Smooth muscle cell of the brain vasculature (primary cell): ENCODE data around the gene RETN.
"Not testable (repeated sequence)": the region's sequence is repeated elsewhere in the genome, so short reads cannot be mapped to it uniquely, and the experiment has no call there.

Experiments
- DNase-seq: peaks from one replicate; pipeline ENCODE4 v3.0.0-alpha.2; 2012; ENCODE audit warnings: low read depth, low spot score

Gene RETN

DNA sequence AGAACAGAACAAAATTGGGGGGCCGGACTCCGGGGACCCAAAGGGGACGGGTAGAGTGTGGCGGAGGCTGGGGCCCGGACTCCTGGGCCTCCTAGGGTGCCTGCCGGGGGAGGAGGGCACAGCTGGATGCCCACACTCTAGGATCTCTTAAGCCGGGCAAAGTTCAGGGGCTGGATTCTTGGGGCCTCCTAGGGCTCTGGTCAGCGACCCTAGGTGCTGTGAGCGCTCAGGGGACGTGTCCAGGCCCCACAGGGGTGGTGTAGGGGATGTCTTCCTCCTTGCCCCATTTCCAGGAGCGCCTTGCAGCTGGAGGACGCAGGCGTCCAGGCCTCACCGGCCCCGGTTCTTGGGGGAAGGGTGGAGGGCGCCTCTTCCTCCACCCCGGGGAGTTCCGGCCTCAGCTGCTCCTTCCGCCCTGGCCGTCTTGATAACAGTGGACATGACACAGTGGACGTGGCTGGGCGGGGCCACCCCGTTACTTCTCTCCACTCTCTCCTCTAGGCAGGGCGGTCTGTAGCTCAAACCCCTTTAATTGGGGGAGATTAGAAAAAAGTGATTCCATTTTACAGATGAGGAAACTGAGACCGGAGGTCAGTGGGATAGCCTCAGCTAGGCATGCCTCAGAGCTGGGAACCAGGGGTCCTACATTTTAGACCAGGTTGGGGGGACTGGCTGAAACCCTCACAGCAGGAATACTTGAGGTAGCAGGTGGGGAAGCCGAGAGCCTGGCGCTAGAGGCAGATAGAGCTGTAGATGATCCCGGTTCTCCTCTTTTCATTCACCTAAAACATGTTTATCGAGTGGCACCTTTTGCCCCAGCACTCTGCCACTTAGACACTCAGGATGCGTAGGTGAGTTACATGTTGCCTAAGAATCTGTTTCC lies 31.2 kb upstream of the RETN start:
- DNase-seq, result no peak

DNA sequence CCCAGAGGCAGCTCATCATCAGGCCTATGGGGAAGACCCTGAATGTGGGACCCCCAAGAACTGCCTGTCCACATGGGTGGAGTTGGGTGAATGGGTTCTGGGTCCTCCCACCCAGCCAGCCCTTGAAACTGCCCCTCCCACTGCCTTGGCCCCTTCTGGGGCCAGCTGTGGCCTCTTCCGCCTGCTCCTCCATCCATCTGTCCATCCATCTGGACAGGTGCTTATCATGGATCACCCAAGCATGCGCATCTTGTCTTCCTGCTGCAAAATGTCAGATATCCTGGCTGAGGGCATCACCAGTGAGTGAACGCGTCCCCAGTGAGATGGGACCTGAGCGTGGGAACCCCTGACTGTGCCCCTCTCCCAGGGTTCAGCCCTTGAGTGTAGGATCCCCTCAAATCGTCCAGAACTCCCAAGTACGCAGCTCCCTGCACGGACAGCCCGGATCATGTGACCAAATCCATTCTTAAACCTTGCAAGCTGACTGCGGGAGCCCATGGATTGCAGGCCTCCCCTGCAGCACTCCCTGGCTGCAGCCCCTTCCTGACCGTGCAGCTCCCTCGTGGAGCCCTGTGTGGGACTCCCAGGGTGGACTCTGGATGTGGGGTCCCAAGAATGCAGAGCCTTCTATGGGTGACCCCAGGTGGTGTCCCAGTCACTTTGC lies 29.9 kb upstream of the RETN start:
- no peak for DNase-seq

DNA sequence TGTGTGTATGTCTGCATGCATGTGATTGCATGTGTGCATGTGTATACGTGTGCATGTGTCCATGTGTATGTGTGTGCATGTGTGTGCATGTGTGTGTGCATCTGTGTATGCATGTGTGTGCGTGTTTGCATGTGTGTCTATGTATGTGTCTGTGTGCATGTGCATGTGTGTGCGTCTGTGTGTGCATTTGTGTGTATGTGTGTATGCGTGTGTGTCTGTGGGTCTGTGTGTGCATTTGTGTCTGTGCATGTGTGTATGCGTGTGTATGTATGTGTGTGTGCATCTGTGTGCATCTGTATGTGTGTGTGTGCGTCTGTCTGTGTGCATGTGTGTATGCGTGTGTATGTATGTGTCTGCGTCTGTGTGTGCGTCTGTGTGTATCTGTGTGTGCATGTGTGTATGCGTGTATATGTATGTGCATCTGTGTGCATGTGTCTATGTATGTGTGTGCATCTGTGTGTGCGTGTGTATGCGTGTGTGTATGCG lies 28.9 kb upstream of the RETN start:
- DNase-seq, result no peak

DNA sequence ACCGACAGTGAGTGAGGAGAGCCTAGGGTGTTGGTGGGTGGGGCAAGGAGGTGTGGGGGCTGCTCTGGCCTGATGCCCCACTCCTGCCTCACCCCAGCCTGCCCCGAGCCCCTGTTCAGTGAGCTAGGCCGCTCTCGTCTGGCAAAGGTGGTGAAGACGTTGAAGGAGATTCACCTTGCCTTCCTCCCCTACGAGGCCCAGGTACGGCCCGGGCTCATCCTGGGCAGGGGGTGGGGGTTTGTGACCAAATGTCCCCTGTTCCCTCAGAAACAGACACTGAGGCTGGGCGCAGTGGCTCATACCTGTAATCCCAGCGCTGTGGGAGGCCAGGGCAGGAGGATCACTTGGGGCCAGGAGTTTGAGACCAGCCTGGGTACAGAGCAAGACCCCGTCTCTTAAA lies 28.0 kb upstream of the RETN start:
- no peak for DNase-seq

DNA sequence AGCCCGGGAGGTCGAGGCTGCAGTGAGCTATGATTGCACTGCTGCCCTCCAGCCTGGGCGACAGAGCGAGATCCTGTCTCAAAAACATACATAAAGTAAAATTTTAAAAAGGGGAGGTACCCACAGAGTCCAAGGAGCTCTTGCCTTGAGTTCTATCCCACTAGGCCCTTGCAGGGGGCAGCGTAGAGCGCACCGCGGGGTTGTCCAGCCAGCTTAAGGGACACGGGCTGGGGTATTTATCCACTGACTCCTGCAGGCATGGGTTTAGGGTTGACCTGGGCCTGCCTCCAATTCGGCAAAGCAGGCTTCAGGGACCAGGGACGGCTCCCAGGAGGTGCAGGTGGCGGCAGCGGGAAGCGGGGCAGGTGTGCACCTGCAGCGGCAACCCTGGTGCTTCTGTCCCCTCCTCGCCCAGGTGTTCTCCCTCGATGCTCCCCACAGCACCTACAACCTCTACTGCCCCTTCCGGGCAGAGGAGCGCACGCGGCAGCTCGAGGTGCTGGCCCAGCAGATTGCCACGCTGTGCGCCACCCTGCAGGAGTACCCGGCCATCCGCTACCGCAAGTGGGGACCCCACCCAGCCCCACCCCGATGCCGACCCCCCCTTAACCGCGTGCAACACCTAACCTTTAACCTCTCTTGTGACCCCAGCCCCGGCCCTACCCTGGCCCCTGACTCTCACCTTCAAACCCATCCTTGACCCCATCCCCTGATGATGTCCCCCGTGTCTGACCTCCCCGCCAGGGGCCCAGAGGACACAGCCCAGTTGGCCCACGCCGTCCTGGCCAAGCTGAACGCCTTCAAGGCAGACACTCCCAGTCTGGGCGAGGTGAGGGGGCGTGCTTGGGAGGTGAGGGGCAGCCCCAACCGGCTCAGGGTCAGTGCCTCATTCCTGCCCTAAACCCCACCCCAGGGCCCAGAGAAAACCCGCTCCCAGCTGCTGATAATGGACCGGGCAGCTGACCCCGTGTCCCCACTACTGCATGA lies 27.3 kb upstream of the RETN start:
- DNase-seq, result no peak

DNA sequence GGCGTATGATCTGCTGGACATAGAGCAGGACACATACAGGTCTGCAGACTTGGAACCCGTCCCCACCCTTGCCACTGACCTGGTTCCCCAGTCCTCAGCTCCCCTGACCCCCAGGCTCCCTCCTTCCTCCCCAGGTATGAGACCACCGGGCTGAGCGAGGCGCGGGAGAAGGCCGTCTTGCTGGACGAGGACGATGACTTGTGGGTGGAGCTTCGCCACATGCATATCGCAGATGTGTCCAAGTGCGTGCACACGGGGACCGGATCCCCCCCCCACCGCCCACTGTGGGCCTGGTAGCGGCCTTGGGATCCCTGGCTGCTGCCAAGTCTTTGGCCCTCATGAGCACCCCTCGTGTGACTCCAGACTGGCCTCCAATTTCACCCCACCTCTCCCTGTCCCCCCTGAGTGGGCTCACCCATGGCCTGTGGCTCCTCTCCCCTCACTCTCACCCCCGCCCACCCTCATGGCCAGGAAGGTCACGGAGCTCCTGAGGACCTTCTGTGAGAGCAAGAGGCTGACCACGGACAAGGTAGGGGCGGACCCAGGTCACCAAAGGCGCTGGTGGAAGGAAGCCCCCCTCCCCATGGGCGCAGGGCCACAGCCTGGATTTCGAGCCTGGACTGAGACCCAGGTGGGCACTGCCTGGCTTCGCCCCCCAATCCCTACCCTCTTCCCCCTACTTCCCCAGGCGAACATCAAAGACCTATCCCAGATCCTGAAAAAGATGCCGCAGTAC lies 26.4 kb upstream of the RETN start:
- no peak for DNase-seq

DNA sequence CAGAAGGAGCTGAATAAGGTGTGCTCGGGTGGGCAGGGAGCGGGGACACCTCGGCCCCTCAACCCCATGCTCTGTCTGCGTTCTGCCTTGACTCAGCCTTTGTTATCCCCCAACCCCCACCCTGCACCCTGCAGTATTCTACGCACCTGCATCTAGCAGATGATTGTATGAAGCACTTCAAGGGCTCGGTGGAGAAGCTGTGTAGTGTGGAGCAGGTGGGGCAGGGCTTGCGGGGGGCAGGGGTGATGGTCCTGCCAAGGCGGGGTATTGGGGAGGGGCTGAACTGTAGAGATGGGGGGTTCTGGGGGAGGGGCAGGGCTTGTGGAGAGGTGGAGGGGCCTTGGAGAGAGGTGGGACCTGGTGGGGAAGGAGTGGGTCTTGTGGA lies 25.8 kb upstream of the RETN start:
- no peak for DNase-seq

DNA sequence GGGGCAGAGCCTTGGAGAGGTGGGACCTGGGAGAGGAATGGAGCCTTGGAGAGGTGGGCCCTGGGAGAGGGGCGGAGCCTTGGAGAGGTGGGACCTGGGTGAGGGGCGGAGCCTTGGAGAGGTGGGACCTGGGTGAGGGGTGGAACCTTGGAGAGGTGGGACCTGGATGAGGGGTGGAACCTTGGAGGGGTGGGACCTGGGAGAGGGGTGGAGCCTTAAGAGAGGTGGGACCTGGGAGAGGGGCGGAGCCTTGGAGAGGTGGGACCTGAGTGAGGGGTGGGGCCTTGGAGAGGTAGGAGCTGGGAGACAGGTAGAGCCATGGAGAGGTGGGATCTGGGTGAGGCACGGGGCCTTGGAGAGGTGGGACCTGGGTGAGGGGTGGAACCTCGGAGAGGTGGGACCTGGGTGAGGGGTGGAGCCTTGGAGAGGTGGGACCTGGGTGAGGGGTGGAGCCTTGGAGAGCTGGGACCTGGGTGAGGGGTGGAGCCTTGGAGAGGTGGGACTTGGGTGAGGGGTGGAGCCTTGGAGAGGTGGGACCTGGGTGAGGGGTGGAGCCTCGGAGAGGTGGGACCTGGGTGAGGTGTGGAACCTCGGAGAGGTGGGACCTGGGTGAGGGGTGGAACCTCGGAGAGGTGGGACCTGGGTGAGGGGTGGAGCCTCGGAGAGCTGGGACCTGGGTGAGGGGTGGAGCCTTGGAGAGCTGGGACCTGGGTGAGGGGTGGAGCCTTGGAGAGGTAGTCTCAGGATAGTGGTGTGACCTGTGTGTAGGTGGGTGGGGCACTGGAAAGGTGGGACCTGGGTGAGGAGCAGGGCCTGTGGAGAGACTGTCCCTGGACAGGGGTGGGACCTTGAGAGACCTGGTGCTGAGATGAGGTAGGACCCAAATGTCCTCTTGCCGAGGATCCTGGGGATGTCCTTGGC lies 25.0 kb upstream of the RETN start:
- DNase-seq, result not testable (repeated sequence)

DNA sequence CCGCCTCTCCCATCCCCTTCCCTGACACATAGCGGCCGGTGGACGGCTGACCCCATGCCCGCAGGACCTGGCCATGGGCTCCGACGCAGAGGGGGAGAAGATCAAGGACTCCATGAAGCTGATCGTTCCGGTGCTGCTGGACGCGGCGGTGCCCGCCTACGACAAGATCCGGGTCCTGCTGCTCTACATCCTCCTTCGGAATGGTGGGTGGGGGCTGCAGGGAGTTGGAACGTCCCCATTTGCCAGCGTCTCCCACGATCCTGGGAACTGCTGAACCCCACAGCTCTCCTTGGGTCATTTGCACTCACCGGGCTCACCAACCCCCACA lies 24.3 kb upstream of the RETN start:
- no peak for DNase-seq

DNA sequence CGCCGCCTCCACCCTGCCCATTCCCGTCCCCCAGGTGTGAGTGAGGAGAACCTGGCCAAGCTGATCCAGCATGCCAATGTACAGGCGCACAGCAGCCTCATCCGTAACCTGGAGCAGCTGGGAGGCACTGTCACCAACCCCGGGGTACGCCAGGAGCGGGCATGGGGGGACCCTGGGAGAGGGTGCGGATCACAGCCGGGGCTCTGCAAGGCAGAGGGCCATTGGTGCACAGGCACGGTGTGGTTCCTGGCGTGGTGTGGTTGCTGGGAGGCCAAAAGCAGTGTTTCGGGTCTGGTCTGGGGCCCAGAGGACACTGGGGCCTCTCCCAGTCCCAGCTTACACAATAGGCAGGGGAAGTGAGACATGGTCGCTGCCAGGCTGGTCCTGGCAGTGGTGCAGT lies 23.7 kb upstream of the RETN start:
- no peak for DNase-seq

DNA sequence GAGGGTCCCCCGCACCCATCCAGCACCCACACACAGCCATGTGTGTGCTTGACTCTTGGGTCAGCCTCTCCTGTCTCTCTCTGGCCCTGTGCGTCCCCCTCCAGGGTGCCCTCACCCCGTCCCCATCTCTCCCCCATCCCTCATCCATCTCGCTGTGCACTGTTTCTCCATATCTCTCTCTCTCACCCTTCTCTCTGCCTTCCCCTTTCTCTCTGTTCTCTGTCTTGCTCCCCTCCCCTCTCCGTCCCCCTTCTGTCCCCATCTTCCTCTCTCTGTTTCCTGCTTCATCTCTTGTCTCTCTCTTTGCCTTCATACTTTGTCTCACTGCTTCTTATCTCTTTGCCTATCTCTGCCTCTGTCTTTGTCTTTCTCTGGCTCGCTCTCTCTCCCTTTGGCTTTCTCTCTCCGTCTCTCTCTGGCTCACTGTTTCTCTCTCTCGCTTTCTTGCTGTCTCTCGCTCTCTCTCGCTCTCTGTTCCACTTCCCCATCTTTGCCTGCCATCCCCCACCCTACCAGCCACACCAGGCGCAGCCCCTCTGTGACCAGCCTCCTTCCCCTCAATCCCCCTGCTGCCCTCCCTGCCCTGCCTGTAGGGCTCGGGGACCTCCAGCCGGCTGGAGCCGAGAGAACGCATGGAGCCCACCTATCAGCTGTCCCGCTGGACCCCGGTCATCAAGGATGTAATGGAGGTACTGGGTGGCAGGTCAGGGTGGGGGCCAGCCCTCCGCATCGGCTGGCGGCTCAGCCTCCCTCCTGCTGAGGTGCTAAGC lies 23.0 kb upstream of the RETN start:
- no peak for DNase-seq

DNA sequence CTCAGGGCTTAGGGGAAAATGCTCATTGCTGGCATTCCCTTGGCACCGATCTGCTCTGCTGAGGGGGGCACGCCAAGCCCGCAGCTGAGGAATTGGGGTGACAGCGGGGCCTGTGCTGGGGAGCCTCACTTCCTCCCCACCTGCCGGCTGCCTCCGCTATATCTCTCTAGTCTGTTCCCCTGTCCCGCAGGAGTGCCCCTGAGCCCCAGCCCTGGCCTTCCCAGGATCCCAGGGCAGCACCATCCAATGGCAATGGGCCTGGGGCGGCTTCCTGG lies 22.5 kb upstream of the RETN start:
- DNase-seq, result no peak

DNA sequence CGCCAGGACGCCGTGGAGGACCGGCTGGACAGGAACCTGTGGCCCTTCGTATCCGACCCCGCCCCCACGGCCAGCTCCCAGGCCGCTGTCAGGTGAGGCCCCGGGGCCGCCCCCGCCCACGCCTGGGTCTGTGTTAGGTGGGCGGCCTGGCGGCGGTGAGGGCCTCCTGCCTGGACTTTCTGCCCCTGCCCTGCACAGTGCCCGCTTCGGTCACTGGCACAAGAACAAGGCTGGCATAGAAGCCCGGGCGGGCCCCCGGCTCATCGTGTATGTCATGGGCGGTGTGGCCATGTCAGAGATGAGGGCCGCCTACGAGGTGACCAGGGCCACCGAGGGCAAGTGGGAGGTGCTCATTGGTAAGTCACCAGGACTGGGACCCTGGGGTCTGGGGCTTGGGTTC lies 21.7 kb upstream of the RETN start:
- DNase-seq, result no peak

DNA sequence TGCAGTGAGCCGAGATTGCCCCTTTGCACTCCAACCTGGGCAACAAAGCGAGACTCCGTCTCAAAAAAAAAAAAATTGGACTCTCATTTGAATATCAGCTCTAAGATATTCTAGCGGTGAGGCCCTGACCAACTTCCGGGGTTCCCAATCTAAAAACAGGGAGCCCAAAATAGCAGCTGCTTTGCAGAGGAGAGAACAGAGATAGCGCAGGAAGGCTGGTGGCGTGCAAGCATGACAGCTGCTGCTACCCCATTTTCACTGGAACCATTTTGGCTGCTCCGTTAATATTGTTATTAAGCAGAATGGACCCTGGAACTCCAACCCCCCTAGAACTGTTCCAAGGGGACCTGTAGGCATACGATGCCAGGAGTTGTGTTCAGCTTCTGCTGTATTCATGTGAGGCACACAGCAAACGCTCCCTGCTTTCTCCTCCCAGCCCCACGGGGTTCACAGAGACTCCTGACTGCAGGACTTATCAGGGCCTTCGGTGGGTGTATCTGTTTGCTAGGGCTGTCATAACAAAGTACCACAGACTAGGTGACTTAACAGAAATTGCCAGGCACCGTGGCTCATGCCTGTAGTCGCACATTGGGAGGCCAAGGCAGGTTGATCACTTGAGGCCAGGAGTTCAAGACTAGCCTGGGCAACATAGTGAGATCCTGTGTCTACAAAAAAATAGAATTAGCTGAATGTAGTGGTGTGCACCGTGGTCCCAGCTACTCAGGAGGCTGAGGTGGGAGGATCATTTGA lies 20.4 kb upstream of the RETN start:
- no peak for DNase-seq

DNA sequence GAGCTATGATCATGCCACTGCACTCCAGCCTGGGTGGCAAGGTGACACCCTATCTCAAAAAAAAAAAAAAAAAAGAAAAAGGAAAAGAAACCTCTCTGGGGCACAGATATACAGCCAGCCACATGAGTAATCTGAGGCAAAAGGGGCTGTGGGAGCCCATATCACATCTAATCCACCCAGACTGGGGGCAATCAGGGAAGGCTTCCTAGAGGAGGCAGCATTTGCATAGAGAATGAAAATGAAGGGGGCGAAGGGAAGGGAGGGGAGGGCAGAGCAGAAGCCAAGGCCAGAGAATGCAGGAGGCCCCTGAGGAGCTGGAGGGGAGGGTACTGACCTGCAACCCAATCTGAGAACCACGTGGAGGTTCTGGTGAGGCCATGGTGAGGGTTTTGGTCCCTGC lies 18.7 kb upstream of the RETN start:
- DNase-seq, result no peak

DNA sequence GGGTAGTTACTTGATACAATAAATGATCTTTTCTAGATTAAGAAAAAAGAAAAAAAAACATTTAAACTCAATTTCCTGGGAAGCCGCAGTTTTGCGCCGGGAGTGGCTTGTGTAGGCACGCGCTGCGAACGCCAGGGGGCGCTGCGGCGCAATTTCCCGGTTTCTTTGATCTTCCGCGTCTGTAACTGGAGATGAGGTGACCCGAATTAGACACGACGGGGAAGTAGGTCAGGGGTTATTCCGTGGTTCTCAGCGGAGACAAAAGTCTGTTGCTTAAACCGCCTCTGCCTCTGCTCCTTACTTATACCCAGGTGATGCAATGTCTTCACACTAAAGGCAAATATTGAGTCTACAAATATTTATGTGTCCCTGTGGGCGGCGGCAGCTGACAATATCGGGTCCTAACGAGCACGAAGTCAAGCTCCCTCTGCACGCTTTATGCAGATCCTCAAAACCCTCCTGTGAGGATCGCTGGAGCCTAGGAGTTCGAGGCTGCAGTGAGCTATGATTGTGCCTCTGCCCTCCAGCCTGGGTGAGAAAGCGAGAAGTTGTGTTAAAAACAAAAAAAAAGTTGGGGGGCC lies 16.7 kb upstream of the RETN start:
- DNase-seq, result peak; percentile 46

DNA sequence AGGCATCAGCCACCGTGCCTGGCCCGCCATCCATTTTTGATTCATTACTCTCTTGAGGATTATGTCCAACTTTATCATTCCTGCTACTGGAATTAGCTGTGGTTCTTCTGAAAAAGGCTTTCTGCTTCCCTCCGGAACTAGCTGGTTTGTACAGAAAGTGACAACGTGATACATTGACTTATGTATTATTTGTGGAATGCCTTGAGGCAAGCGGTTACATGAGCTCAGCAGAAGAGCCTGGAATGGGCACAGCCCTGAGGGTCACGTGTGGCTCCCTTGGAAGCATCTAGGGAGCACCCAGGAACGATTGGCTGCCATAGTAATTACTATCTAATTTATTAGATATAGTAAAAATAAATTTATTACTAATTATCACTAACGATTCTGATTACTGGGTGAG lies 14.4 kb upstream of the RETN start:
- no peak for DNase-seq

DNA sequence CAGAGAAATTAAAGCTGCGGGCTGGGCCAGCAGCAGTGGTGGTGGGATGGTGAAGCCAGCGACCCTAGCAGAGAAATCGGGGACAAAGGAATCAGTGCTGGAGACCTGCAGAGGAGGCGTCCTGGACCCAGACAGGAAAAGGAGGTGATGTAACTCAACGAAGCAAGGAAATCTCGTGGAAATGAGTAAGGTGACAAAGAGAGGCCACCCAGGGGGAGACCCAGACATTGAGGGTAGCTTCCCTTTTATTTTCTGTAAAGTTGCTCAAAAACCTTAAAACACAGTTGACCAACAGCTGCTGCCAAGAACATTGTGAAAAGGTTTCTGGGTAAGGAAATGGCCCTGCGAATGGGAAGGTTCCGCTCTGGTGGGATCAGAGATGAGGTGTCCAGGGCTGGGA lies 13.3 kb upstream of the RETN start:
- no peak for DNase-seq
